ENCODE measurements around the gene SLC33A1. TPM values are rescaled to one million over a fixed set of nuclear protein-coding genes. Genes with fewer than 3 reads are reported as not detected.

SLC33A1 gene
- total and polyA plus RNA-seq, 2 of the 8 experiments (the other 6 are each of a cell fraction or from before 2014, with no cell fraction given), result 15.6 to 24.2 TPM

GRCh38 chr3:155790272-155790925 lies 63.8 kb downstream of the SLC33A1 start (continued):
- TF ChIP-seq CHD7 (IDR thresholded peaks at IDR 0.05; ENCODE audit: insufficient replicate concordance, low read length) (no peak), RBBP5 (IDR thresholded peaks at IDR 0.05; ENCODE audit: borderline replicate concordance, low read depth, low read length) (no peak), TCF12 (IDR thresholded peaks at IDR 0.05; ENCODE audit: low read depth, low read length) (no peak)
